GM18499 (cell line): ENCODE data around the gene HESX1.

ENCODE experiments used
- ATAC-seq: cut with Tn5 transposase; IDR thresholded peaks from one replicate; pipeline ENCODE4 v1.9.1; 2021; ENCODE audit warnings: moderate number of reproducible peaks; ENCODE audit not compliant: insufficient read depth, unreplicated experiment

The HESX1 gene

DNA sequence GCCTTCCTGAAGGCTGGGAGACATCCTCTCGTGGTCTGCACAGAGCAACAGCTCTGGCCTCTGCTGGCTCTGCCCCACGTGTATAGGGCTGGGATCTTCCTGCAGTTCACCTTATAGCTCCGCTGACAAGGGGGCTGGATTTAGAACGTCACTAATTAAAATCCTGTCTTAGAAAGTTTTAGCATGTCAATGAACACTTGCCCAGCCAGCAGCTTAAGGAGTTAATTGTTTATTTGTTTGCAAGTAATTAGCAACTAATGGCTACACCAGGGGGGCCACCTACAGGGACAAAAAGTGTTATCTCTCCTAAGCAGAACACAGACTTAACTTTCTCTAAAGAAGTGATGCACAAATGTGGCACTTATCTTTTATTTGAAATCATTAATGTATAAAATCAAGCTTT lies at the start of gene HESX1:
HESX1 (minus strand) TSS at position 84 of the 403 bp plus-strand sequence; CDS start at position 24, 60 bp downstream.
- no peak for ATAC-seq

- ATAC-seq = no peak
These were observed 45.2 kb upstream of the HESX1 start for GRCh38 chr3:57244946-57245345.

GRCh38 chr3:57234613-57235575 lies 35.1 kb upstream of the HESX1 start:
- ATAC-seq = no peak

GRCh38 chr3:57233799-57234198 lies 34.0 kb upstream of the HESX1 start:
- ATAC-seq = no peak

DNA sequence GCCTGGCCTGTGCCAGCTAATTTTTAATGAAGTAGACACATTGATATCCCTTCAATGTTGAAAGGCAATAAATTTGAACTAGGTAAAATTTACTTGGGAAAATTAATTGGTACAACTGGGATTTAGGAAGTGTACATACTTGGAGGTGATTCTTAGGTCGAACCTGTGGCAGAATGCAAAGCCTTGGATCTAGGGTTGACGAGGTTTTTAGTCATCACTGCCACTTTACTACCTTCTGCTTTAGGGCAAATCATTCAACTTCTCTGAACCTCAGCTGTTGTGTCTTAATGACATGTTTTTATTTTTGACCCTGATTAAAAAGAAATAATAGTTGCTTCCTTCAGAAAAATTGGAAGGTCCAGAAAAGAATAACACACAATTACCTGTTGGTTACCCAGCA lies 30.2 kb upstream of the HESX1 start:
- ATAC-seq = no peak

- no peak for ATAC-seq
These were observed 28.4 kb upstream of the HESX1 start for GRCh38 chr3:57227930-57228751.

- peak; percentile 41 for ATAC-seq
These were observed 27.6 kb upstream of the HESX1 start, which contains the start of gene APPL1 for GRCh38 chr3:57227204-57227929. TSS of gene APPL1 (plus strand) at chr3:57227729. CDS start at chr3:57227884, 155 bp downstream.

- ATAC-seq = no peak
These were observed 26.4 kb upstream of the HESX1 start for GRCh38 chr3:57226176-57226575.

GRCh38 chr3:57224856-57225255 lies 25.1 kb upstream of the HESX1 start:
- ATAC-seq = no peak

DNA sequence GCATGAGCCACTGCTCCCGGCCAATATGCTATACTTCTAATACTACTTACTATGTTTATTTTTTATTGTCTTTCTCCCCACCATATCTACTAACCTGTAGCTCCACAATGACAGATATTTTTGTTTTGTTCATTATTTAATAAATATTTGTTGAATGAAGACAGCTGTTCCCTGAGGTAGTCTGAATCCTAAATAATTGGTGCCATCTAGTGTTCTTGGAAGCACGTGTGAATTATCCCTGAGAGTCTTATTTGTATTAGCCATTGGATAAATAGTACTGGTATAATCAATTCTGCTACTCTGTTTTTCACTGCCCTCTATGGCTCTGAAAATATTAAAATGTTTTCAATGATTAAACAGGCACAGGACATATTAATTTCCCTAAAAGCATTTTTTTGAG lies 22.1 kb upstream of the HESX1 start:
- no peak for ATAC-seq

DNA sequence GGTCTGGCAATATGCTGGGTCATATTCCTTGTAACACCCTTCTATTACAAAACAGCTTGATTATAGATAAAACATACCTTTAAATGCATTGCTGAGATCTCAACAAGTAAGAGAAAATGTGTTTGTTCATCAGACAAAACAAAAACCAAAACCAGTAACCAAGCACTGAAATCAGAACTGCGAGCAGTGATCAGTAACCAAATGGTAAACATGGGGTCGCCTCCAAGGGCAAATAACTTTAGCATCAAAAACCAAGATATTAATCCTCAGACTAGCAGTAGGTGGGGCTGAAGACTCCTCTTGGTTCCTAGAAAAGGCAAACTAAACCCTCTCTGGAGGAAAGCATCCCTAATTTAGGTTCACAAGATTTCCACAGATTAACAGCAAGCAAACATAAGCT lies 6.6 kb upstream of the HESX1 start:
- ATAC-seq = no peak

DNA sequence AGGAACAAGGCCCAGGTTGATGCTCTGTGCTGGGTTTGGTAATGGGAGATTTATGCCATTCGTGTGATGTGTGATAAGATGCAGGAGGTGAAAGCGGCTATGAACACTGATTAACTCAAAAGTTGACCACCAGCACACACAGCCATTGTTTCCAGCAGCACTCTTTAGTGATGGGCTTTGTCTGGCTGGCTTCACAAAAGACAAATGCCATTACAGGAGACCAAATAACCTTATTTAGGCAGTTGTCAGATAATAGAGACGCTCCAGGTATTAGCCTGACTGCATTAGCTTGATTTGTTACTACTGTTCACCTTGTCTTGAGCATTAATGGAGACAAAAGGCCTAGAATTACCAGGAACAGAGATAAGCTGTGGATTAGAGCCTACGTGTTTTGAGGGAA lies 5.1 kb downstream of the HESX1 start:
- no peak for ATAC-seq

DNA sequence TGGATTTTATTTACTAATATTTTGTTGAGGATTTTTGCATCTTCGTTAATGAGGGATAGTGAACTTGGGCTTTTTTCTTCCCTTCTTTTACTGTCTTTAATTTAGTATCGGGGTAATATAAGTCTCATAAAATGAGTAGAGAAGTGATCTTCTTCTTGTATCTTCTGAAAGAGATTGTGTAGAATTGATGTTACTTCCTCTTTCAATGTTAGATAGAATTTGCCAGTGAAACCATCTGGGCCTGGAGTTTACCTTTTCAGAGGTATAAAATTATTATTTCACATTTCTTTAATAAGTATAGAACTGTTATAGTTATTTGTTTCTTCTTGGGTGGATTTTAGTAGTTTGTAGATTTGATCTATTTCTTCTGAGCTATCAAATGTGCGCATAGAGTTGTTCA lies 7.8 kb downstream of the HESX1 start:
- no peak for ATAC-seq

DNA sequence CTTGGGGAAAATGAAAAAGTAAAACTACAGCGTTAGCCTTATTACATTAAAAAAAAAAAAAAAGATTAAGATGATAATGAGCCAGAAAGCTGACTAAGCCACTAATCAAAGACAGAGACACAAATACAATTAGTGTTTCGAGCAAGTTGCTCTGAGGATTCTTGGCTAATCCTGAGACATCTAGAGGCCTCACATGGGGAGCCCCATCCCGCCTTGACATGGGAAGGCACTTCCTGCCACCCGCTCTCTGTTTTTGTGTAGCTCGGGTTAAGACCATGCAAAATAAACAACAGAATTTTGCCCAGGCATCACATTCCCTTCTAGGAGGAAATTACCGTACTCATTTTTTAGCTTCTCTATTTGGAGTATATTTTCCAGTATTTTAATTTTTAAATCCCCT lies 15.3 kb downstream of the HESX1 start:
- no peak for ATAC-seq

DNA sequence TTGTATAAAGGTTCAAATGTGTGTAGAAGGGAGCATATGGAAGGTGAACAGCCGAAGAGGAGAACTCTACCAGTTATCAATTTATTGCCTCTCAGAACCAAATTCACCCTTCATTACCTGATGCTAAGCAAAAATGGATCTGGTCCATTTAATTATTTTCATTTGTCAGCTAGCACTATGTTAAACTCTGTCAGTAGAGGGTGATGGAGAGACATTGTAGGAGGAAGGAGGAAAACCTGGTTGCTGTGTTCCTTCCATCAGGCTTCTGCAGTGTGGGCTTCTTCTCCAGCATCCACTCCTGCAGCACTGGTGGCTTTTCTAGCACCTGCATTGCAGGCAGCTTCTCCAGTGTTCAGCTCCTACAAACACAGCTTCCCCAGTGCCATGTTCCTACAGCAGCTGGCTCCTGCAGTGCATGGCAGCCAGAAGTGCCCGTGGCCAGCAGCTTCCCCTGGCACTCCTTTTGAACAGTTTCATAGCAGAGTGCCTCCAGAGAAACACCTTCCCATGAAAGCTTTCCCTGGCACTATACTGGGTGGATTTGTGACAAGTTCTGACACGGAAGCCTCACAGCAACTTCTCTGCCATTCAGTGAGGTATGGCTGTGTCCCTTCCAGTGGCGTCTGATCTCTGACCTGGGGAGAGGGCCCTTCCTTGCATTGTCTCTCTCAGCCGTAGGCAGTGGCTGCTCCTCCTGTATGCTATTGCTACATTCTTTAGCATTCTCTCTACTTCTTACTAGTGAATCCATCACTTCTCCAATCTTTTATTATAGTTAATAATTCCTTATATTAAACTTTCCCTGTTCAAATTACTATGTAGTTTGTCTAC lies 20.0 kb downstream of the HESX1 start:
- ATAC-seq = no peak

DNA sequence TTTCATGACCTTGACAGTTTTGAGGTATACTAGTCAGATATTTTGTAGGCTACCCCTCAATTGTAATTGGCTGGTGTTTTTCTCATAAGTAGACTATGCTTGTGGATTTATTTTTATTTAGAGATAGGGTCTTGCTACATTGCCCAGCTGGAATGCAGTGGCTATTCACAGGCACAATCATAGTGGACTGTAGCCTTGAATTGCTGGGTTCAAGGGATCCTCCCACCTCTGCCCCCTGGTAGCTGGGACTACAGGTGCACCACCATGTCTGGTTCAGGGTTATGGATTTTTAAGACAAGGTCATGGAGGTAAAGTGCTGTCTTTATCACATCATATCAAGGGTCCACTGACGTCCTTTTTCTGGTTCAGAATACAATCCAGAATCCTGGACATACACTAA lies 23.7 kb downstream of the HESX1 start:
- ATAC-seq = no peak

DNA sequence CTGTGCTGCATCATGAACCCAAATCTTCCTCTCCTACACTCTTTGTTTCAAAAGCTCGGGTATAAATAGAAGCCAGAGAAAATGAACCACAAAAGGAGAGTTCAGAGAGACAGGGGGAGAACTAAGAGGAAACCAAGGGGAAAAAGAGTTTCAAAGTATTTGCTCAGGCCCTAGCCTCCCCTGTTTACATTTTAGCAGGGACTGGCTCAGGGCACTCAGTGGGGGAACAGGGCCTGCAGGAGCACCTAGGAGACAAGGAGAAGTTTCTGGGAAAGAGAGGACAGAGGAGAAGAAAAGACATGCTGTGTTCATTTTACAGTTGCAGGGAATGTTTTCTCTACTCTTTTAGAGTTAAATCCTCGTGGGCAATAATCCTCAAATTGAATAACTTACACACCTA lies 26.1 kb downstream of the HESX1 start:
- no peak for ATAC-seq

GRCh38 chr3:57170946-57171345 lies 28.8 kb downstream of the HESX1 start:
- no peak for ATAC-seq

GRCh38 chr3:57169872-57170623 lies 29.7 kb downstream of the HESX1 start:
- no peak for ATAC-seq
